H9 (cell line): Measurements from ENCODE around the gene SPTLC1. TPM values are rescaled to one million over a fixed set of nuclear protein-coding genes. Genes with fewer than 3 reads are reported as not detected.

Experiments
- DNase-seq: peaks from one replicate; pipeline ENCODE4 v3.0.0-alpha.2; 2017
- H2AFZ ChIP-seq: one replicate; pipeline ENCODE4 v1.6.1; 2013; ENCODE audit warnings: mild to moderate bottlenecking, low read length, control low read depth, moderate library complexity
- H2AK5ac ChIP-seq: 2 replicates; pipeline ENCODE4 v1.6.1; 2013; ENCODE audit warnings: low read length, control low read depth, mixed read lengths; ENCODE audit not compliant: insufficient read length
- H2BK120ac ChIP-seq: one replicate; pipeline ENCODE4 v1.6.1; 2013; ENCODE audit warnings: low read depth, mild to moderate bottlenecking, low read length, control low read depth, inconsistent platforms; ENCODE audit not compliant: poor library complexity, severe bottlenecking
- H2BK12ac ChIP-seq: 2 replicates; pipeline ENCODE4 v1.6.1; 2013; ENCODE audit warnings: low read length, control low read depth, mixed read lengths, low read depth; ENCODE audit not compliant: insufficient read length
- H2BK15ac ChIP-seq: 2 replicates; pipeline ENCODE4 v1.6.1; 2013; ENCODE audit warnings: low read depth, low read length, control low read depth
- H2BK20ac ChIP-seq: one replicate; pipeline ENCODE4 v1.6.1; 2013; ENCODE audit warnings: low read depth, mild to moderate bottlenecking, low read length, control low read depth, inconsistent platforms; ENCODE audit not compliant: poor library complexity, severe bottlenecking
- H2BK5ac ChIP-seq: 2 replicates; pipeline ENCODE4 v1.6.1; 2013; ENCODE audit warnings: low read length, control low read depth, mixed read lengths; ENCODE audit not compliant: insufficient read length
- H3K14ac ChIP-seq: 2 replicates; pipeline ENCODE4 v1.6.1; 2013; ENCODE audit warnings: low read length, control low read depth; ENCODE audit not compliant: insufficient read depth
- H3K18ac ChIP-seq: 2 replicates; pipeline ENCODE4 v1.6.1; 2013; ENCODE audit warnings: low read depth, mild to moderate bottlenecking, mixed read lengths, low read length, control low read depth; ENCODE audit not compliant: insufficient read length
- H3K23ac ChIP-seq: 2 replicates; pipeline ENCODE4 v1.6.1; 2013; ENCODE audit warnings: low read length, control low read depth, mixed read lengths, low read depth; ENCODE audit not compliant: insufficient read length
- H3K23me2 ChIP-seq: 2 replicates; pipeline ENCODE4 v1.6.1; 2013; ENCODE audit warnings: low read depth, mild to moderate bottlenecking, mixed read lengths, low read length, control low read depth; ENCODE audit not compliant: insufficient read length, poor library complexity, severe bottlenecking
- H3K27ac ChIP-seq: 2 replicates; pipeline ENCODE4 v1.5.1; 2013; ENCODE audit warnings: low read length, control low read depth, mixed read lengths, low read depth; ENCODE audit not compliant: insufficient read length
- H3K27me3 ChIP-seq: 2 replicates; pipeline ENCODE4 v1.6.1; 2013; ENCODE audit warnings: low read length, control low read depth, inconsistent platforms; ENCODE audit not compliant: insufficient read depth
- H3K4ac ChIP-seq: 2 replicates; pipeline ENCODE4 v1.6.1; 2013; ENCODE audit warnings: low read depth, mild to moderate bottlenecking, control low read depth, inconsistent platforms, low read length, moderate library complexity
- H3K4me1 ChIP-seq: 2 replicates; pipeline ENCODE4 v1.6.1; 2013; ENCODE audit warnings: low read length, control low read depth, inconsistent platforms; ENCODE audit not compliant: insufficient read depth
- H3K4me2 ChIP-seq: 2 replicates; pipeline ENCODE4 v1.6.1; 2013; ENCODE audit warnings: low read length, control low read depth, mixed read lengths; ENCODE audit not compliant: insufficient read length, insufficient read depth
- H3K56ac ChIP-seq: 2 replicates; pipeline ENCODE4 v1.6.1; 2013; ENCODE audit warnings: low read depth, mild to moderate bottlenecking, mixed read lengths, low read length, control low read depth; ENCODE audit not compliant: insufficient read length
- H3K79me1 ChIP-seq: 2 replicates; pipeline ENCODE4 v1.6.1; 2013; ENCODE audit warnings: low read depth, mild to moderate bottlenecking, moderate library complexity, low read length, control low read depth, inconsistent platforms; ENCODE audit not compliant: insufficient read depth, poor library complexity, severe bottlenecking
- H3K79me2 ChIP-seq: 2 replicates; pipeline ENCODE4 v1.6.1; 2013; ENCODE audit warnings: low read length, control low read depth, inconsistent platforms; ENCODE audit not compliant: insufficient read depth
- H3K9ac ChIP-seq: 2 replicates; pipeline ENCODE4 v1.6.1; 2013; ENCODE audit warnings: low read length, control low read depth, mixed read lengths; ENCODE audit not compliant: insufficient read length; ENCODE audit errors: extremely low read depth
- H3K9me3 ChIP-seq: one replicate; pipeline ENCODE4 v1.6.1; 2013; ENCODE audit warnings: low read depth, low read length, inconsistent platforms; ENCODE audit not compliant: control insufficient read depth
- H3T11ph ChIP-seq: one replicate; pipeline ENCODE4 v1.6.1; 2013; ENCODE audit warnings: mild to moderate bottlenecking, low read length, control low read depth, inconsistent platforms
- H4K20me1 ChIP-seq: one replicate; pipeline ENCODE4 v1.6.1; 2013; ENCODE audit not compliant: control insufficient read depth, insufficient read length, insufficient read depth
- H4K5ac ChIP-seq: 2 replicates; pipeline ENCODE4 v1.6.1; 2013; ENCODE audit warnings: low read depth, mild to moderate bottlenecking, mixed read lengths, low read length, control low read depth; ENCODE audit not compliant: insufficient read length
- H4K8ac ChIP-seq: replicated peaks from 2 replicates; pipeline ENCODE4 v1.6.1; 2013; ENCODE audit warnings: low read length, control low read depth, mixed read lengths, low read depth; ENCODE audit not compliant: insufficient read length
- H4K91ac ChIP-seq: 2 replicates; pipeline ENCODE4 v1.6.1; 2013; ENCODE audit warnings: low read depth, mild to moderate bottlenecking, moderate library complexity, mixed read lengths, low read length, control low read depth; ENCODE audit not compliant: insufficient read length
- H3K27ac Mint-ChIP-seq, 3 experiments: 2 replicates in 2 of 3; 3 replicates in 1 of 3; pipeline ENCODE4 v1.8.0; 2020 to 2021; ENCODE audit warnings: mixed read lengths in 3 of 3, mild to moderate bottlenecking in 1 of 3, moderate library complexity in 1 of 3
- H3K27me3 Mint-ChIP-seq: 2 replicates; pipeline ENCODE4 v1.8.0; 2021; ENCODE audit warnings: low read depth, mild to moderate bottlenecking, moderate library complexity, mixed read lengths
- H3K36me3 Mint-ChIP-seq, 3 experiments: 2 replicates in 2 of 3; 3 replicates in 1 of 3; pipeline ENCODE4 v1.8.0; 2020 to 2021; ENCODE audit warnings: low read depth in 3 of 3, mixed read lengths in 3 of 3; ENCODE audit not compliant: insufficient read depth in 1 of 3
- H3K4me1 Mint-ChIP-seq, 2 experiments: 2 replicates each; pipeline ENCODE4 v1.8.0; 2020; ENCODE audit warnings: mixed read lengths in 2 of 2
- H3K4me3 Mint-ChIP-seq, 2 experiments: 2 replicates in 1 of 2; 3 replicates in 1 of 2; pipeline ENCODE4 v1.8.0; 2020 to 2021; ENCODE audit warnings: mild to moderate bottlenecking in 2 of 2, mixed read lengths in 2 of 2, moderate library complexity in 1 of 2
- H3K9me3 Mint-ChIP-seq, 2 experiments: 2 replicates in 1 of 2; 3 replicates in 1 of 2; pipeline ENCODE4 v1.8.0; 2020; ENCODE audit warnings: mild to moderate bottlenecking in 2 of 2, mixed read lengths in 2 of 2, moderate library complexity in 1 of 2
- WGBS: extraction: QIAGEN DNeasy Blood & Tissue Kit; methylation state at CpG from one replicate; pipeline ENCODE4 v1.1.7; 2013; ENCODE audit warnings: missing lambda C conversion rate, low lambda C conversion rate, mixed read lengths; ENCODE audit not compliant: insufficient read length; ENCODE audit errors: extremely low coverage; 5-methylcytosine and 5-hydroxymethylcytosine counted together
- total RNA-seq: library from RNA; stranded (reverse); gene quantifications from 2 replicates; pipeline ENCODE4 v1.2.1, GENCODE V29; 2021
- TF ChIP-seq, protein P1 (sequence below): fragments of 200-600 bp; sonication (generic); conservative IDR thresholded peaks from 3 replicates; pipeline ENCODE4 v1.8.0; 2021; ENCODE audit warnings: antibody characterized with exemption, mild to moderate bottlenecking

SPTLC1 gene
- total RNA-seq, 1 experiment from 2014 or later = 73.5 TPM

GRCh38 chr9:92035687-92036410 lies 79.4 kb downstream of the SPTLC1 start:
- Mint-ChIP-seq H3K36me3 (peaks cover 24 to 66% (median 57%) of the 10 kb centered on the region in 3 experiments), H3K4me1 (peaks cover 2 to 5% of the 10 kb centered on the region in 2 experiments; a peak in 2 of 4 replicates), H3K27me3 (no peaks in the 10 kb centered on the region), H3K27ac (no peak overlapping the region; a peak in 1 of 7 replicates), H3K9me3 (no peaks in the 10 kb centered on the region), H3K4me3 (no peak overlapping the region)
- Histone ChIP-seq H3K4ac (no peak overlapping the region), H3K27ac (no peak overlapping the region), H4K8ac (no peak overlapping the region), H2BK120ac (no peak overlapping the region), H2BK15ac (no peak overlapping the region), H3K18ac (no peak overlapping the region), H3K56ac (no peak overlapping the region), H3K9me3 (no peaks in the 10 kb centered on the region), H3K4me1 (no peaks in the 10 kb centered on the region), H2BK12ac (no peak overlapping the region), H3K79me2 (no peaks in the 10 kb centered on the region), H4K20me1 (no peaks in the 10 kb centered on the region), H2AFZ (no peak overlapping the region), H3K79me1 (no peaks in the 10 kb centered on the region), H3K9ac (no peak overlapping the region), H3K27me3 (no peaks in the 10 kb centered on the region), H3K23ac (no peak overlapping the region), H2AK5ac (no peak overlapping the region), H3T11ph (no peak overlapping the region), H2BK20ac (no peak overlapping the region), H3K4me2 (no peak overlapping the region), H3K14ac (no peak overlapping the region), H4K91ac (no peak overlapping the region), H2BK5ac (no peak overlapping the region), H4K5ac (no peak overlapping the region), H3K23me2 (no peaks in the 10 kb centered on the region)
- TF ChIP-seq, protein P1, sequence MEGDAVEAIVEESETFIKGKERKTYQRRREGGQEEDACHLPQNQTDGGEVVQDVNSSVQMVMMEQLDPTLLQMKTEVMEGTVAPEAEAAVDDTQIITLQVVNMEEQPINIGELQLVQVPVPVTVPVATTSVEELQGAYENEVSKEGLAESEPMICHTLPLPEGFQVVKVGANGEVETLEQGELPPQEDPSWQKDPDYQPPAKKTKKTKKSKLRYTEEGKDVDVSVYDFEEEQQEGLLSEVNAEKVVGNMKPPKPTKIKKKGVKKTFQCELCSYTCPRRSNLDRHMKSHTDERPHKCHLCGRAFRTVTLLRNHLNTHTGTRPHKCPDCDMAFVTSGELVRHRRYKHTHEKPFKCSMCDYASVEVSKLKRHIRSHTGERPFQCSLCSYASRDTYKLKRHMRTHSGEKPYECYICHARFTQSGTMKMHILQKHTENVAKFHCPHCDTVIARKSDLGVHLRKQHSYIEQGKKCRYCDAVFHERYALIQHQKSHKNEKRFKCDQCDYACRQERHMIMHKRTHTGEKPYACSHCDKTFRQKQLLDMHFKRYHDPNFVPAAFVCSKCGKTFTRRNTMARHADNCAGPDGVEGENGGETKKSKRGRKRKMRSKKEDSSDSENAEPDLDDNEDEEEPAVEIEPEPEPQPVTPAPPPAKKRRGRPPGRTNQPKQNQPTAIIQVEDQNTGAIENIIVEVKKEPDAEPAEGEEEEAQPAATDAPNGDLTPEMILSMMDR = no peak
- no peak for DNase-seq
- WGBS = no CpG with 5 or more reads among the region's 12 CpGs
